PC-3 (cell line): ENCODE measurements around the gene PPP1R12A. TPM values are rescaled to one million over a fixed set of nuclear protein-coding genes. Genes with fewer than 3 reads are reported as not detected.

Experiments used
- ATAC-seq: fragments of 200-7000 bp; cut with Tn5 transposase; 2 replicates; pipeline ENCODE4 v1.9.1; 2020; ENCODE audit warnings: mild to moderate bottlenecking, moderate library complexity
- BruUV-seq: library from RNA; stranded (reverse); fragments of 400-500 nt; replicated peaks from 2 replicates; lab custom pipeline; 2021; lab: Mats Ljungman, UMichigan
- CTCF ChIA-PET: fragments of 300-600 bp; sonication (Branson Sonifier 250); formaldehyde crosslinking; loops from one replicate; lab custom pipeline; 2022; ENCODE audit warnings: antibody characterized with exemption; lab: Charles Lee
- POLR2A ChIA-PET: fragments of 300-600 bp; sonication (Branson Sonifier 250); formaldehyde crosslinking; loops from one replicate; lab custom pipeline; 2022; ENCODE audit warnings: antibody characterized with exemption; ENCODE audit not compliant: unreplicated experiment; lab: Charles Lee
- DNase-seq: peaks from one replicate; pipeline ENCODE4 v3.0.0-alpha.2; 2015
- H2AFZ ChIP-seq: fragments of 300-600 bp; sonication (generic); 2 replicates; pipeline ENCODE4 v1.6.0; 2016; ENCODE audit warnings: antibody characterized with exemption, low read length
- H3F3A ChIP-seq: fragments of 300-600 bp; sonication (generic); one replicate; pipeline ENCODE4 v1.6.0; 2017; ENCODE audit warnings: antibody characterized with exemption, low read length, control low read depth, mild to moderate bottlenecking; ENCODE audit not compliant: unreplicated experiment
- H3K27ac ChIP-seq: fragments of 300-600 bp; sonication (generic); 2 replicates; pipeline ENCODE4 v1.5.1; 2016; ENCODE audit warnings: mild to moderate bottlenecking, low read length
- H3K27me3 ChIP-seq: fragments of 300-600 bp; sonication (generic); 2 replicates; pipeline ENCODE4 v1.6.1; 2016; ENCODE audit warnings: low read length, mixed read lengths
- H3K36me3 ChIP-seq: fragments of 300-600 bp; sonication (generic); 2 replicates; pipeline ENCODE4 v1.6.1; 2016; ENCODE audit warnings: low read depth, mixed run types, low read length, mixed read lengths
- H3K4me1 ChIP-seq: fragments of 300-600 bp; sonication (generic); 2 replicates; pipeline ENCODE4 v1.5.1; 2016; ENCODE audit warnings: low read length; ENCODE audit not compliant: insufficient read depth
- H3K4me2 ChIP-seq: fragments of 300-600 bp; sonication (generic); 2 replicates; pipeline ENCODE4 v1.6.0; 2016; ENCODE audit warnings: low read length
- H3K4me3 ChIP-seq: fragments of 300-600 bp; sonication (generic); 2 replicates; pipeline ENCODE4 v1.5.1; 2016; ENCODE audit warnings: mild to moderate bottlenecking, low read length, mixed read lengths
- H3K79me2 ChIP-seq: fragments of 300-600 bp; sonication (generic); 2 replicates; pipeline ENCODE4 v1.6.1; 2017; ENCODE audit warnings: low read length, mixed read lengths
- H3K9ac ChIP-seq: fragments of 300-600 bp; sonication (generic); 2 replicates; pipeline ENCODE4 v1.6.0; 2016; ENCODE audit warnings: mild to moderate bottlenecking, low read length
- H3K9me2 ChIP-seq: fragments of 300-600 bp; sonication (generic); replicated peaks from 2 replicates; pipeline ENCODE4 v1.6.1; 2016; ENCODE audit warnings: mixed run types, low read length, mixed read lengths
- H3K9me3 ChIP-seq: fragments of 300-600 bp; sonication (generic); 2 replicates; pipeline ENCODE4 v1.6.1; 2016; ENCODE audit warnings: low read length, mixed read lengths
- H4K20me1 ChIP-seq: fragments of 300-600 bp; sonication (generic); 2 replicates; pipeline ENCODE4 v1.6.1; 2016; ENCODE audit warnings: low read length, mixed read lengths
- EZH2 ChIP-seq: fragments of 300-600 bp; sonication (generic); IDR thresholded peaks from one replicate; pipeline ENCODE4 v1.6.1; 2017; ENCODE audit warnings: antibody characterized with exemption, mild to moderate bottlenecking, low read length; ENCODE audit not compliant: unreplicated experiment
- EZH2phosphoT487 ChIP-seq: fragments of 300-600 bp; sonication (generic); IDR thresholded peaks from 2 replicates; pipeline ENCODE4 v1.6.1; 2018; ENCODE audit warnings: mild to moderate bottlenecking, antibody characterized with exemption, low read length, borderline replicate concordance
- intact Hi-C: fragments of 100-400 bp; cut with micrococcal nuclease; formaldehyde crosslinking; loops from 2 replicates; pipeline ENCODE4 v1.9.0; 2023
- total RNA-seq: library from RNA; depleted of rRNA; stranded (reverse); fragments of >200 nt; gene quantifications from 2 replicates; pipeline ENCODE4 v1.2.3, GENCODE V29; 2014
- TF ChIP-seq, protein P1 (sequence below): fragments of 300-600 bp; sonication (generic); conservative IDR thresholded peaks from 2 replicates; pipeline ENCODE4 v1.5.1; 2017; ENCODE audit warnings: antibody characterized with exemption, low read depth, mild to moderate bottlenecking, low read length

The PPP1R12A gene
- total RNA-seq, 1 experiment from 2014 or later, result 43.2 TPM

DNA sequence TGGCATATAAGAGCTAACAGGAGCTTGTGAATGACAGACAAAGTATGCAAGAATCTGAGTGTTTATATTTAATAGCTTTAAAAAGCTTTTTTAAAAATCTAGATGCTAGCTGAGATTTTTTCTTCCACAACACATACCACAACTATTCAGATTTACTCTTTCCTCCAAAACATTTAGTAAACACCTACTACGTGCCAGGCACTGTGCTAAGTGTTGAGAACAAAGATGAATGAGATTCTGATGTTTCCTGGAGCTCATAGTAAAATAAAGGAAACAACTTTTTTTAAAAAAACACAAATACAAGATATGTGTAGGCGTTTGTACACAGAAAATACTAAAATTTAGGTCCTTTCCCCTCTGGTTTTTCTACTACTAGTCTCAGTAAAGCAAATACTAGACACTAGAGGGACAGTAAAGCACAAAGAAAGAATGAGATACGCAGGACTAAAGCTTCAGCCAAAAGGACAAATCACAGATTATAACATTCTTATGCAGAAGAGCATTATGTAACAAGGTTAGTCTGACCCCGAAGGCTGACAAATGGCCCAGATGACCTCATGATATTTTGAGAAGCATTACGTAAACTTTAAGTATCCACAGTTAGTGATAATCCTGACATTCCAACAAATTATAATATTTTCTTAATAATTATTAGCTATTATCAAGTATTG lies 165.6 kb downstream of the PPP1R12A start:
- no peaks in the 10 kb centered on the region for H3F3A ChIP-seq
- H3K36me3 ChIP-seq, result no peaks in the 10 kb centered on the region
- no peaks in the 10 kb centered on the region for H3K27me3 ChIP-seq
- no peak overlapping the region for H3K4me3 ChIP-seq
- no peaks in the 10 kb centered on the region for H3K4me1 ChIP-seq
- H2AFZ ChIP-seq, result no peak overlapping the region
- no peak for DNase-seq
- H4K20me1 ChIP-seq, result no peaks in the 10 kb centered on the region
- no peak overlapping the region for H3K9ac ChIP-seq
- ChIA-PET CTCF (no interaction called here), POLR2A (no interaction called here)
- no peak overlapping the region for H3K4me2 ChIP-seq
- no peaks in the 10 kb centered on the region for H3K9me3 ChIP-seq
- no TSS peak for BruUV-seq
- intact Hi-C loops, result no loop called here
- H3K79me2 ChIP-seq, result no peaks in the 10 kb centered on the region
- no peak overlapping the region for H3K27ac ChIP-seq
- TF ChIP-seq EZH2 (no peak), EZH2phosphoT487 (no peak)
- TF ChIP-seq, protein P1, sequence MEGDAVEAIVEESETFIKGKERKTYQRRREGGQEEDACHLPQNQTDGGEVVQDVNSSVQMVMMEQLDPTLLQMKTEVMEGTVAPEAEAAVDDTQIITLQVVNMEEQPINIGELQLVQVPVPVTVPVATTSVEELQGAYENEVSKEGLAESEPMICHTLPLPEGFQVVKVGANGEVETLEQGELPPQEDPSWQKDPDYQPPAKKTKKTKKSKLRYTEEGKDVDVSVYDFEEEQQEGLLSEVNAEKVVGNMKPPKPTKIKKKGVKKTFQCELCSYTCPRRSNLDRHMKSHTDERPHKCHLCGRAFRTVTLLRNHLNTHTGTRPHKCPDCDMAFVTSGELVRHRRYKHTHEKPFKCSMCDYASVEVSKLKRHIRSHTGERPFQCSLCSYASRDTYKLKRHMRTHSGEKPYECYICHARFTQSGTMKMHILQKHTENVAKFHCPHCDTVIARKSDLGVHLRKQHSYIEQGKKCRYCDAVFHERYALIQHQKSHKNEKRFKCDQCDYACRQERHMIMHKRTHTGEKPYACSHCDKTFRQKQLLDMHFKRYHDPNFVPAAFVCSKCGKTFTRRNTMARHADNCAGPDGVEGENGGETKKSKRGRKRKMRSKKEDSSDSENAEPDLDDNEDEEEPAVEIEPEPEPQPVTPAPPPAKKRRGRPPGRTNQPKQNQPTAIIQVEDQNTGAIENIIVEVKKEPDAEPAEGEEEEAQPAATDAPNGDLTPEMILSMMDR, result no peak
- no peak for ATAC-seq
- no peaks in the 10 kb centered on the region for H3K9me2 ChIP-seq

DNA sequence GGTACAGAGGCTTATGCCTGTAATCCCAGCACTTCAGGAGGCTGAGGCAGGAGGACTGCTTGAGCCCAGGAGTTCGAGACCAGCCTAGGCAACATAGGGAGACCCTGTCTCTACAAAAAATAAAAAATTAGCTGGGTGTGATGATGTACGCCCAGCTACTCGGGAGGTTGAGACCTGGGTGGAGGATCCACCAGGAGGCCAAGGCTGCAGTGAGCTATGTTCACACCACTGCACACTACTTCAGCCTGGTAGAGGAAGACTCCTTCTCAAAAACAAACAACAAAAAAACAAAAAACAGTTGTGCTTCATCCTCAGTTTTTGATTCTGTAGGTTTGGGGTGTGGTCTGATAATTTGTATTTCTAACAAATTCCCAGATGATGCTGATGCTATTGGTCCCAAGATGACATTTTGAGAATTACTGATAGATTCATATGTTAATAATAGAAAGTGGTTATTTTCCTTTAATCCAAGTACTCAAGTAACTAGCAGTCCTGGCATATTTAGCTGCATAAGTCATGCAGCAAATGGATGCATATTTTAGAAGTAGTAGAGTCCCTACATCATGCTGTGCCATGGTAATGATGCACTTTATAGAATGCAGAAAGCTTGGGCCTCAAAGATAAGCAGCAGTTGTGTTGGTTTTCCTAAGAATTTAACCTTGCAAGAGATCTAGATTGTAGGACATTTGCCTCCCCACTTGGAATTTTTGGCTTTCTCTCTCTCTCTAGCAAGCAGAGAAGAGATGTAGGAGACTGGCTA lies 168.0 kb downstream of the PPP1R12A start:
- no peak overlapping the region for H2AFZ ChIP-seq
- DNase-seq (no peak), ATAC-seq (no peak)
- H3K4me3 ChIP-seq, result no peak overlapping the region
- H3K9me3 ChIP-seq, result no peaks in the 10 kb centered on the region
- no peak overlapping the region for H3K27ac ChIP-seq
- no peaks in the 10 kb centered on the region for H3F3A ChIP-seq
- ChIA-PET POLR2A (no interaction called here), CTCF (no interaction called here)
- no peak overlapping the region for H3K4me2 ChIP-seq
- H3K4me1 ChIP-seq, result no peaks in the 10 kb centered on the region
- no peaks in the 10 kb centered on the region for H3K36me3 ChIP-seq
- H3K79me2 ChIP-seq, result no peaks in the 10 kb centered on the region
- BruUV-seq, result no TSS peak
- no peaks in the 10 kb centered on the region for H3K27me3 ChIP-seq
- no peak overlapping the region for H3K9ac ChIP-seq
- TF ChIP-seq EZH2phosphoT487 (no peak), EZH2 (no peak)
- no peaks in the 10 kb centered on the region for H3K9me2 ChIP-seq
- intact Hi-C loops, result no loop called here
- no peaks in the 10 kb centered on the region for H4K20me1 ChIP-seq

DNA sequence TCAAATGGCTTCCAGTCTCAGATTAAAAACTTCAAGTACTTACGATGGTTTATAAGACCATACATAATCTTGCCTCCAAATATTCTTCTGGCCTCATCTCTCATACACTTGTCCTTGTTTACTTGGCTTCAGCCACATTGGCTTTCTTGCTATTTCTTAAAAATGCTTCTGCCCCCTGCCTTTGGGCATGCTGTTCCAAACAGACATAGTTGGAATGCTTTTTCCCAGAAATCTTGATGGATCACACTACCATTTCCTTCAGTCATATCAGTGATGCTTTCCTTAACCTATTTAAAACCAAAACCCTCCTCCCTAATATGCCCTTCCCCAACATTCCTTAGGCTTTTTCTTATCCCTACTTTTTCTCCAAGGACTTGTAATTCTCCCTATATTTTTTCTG lies 169.7 kb downstream of the PPP1R12A start:
- no peak for DNase-seq
- POLR2A ChIA-PET, result no interaction called here
- CTCF ChIA-PET, result no interaction called here

More for the DNA sequence above, 169.7 kb downstream of the PPP1R12A start:
- ATAC-seq, result no peak
- H3K4me2 ChIP-seq, result no peak overlapping the region
- H3K36me3 ChIP-seq, result no peaks in the 10 kb centered on the region
- no peak overlapping the region for H3K27ac ChIP-seq
- no peak overlapping the region for H3K4me3 ChIP-seq
- BruUV-seq, result no TSS peak
- no peaks in the 10 kb centered on the region for H3F3A ChIP-seq
- no peaks in the 10 kb centered on the region for H3K79me2 ChIP-seq
- no peak overlapping the region for H3K9ac ChIP-seq
- H3K9me3 ChIP-seq, result no peaks in the 10 kb centered on the region
- TF ChIP-seq EZH2phosphoT487 (no peak), EZH2 (no peak)
- TF ChIP-seq, protein P1, result no peak
- H3K27me3 ChIP-seq, result no peaks in the 10 kb centered on the region
- intact Hi-C loops, result no loop called here
- no peaks in the 10 kb centered on the region for H4K20me1 ChIP-seq
- no peak overlapping the region for H2AFZ ChIP-seq
- H3K9me2 ChIP-seq, result no peaks in the 10 kb centered on the region
- H3K4me1 ChIP-seq, result no peaks in the 10 kb centered on the region
